Measurements from ENCODE around the gene BEND3.

BEND3 gene

DNA sequence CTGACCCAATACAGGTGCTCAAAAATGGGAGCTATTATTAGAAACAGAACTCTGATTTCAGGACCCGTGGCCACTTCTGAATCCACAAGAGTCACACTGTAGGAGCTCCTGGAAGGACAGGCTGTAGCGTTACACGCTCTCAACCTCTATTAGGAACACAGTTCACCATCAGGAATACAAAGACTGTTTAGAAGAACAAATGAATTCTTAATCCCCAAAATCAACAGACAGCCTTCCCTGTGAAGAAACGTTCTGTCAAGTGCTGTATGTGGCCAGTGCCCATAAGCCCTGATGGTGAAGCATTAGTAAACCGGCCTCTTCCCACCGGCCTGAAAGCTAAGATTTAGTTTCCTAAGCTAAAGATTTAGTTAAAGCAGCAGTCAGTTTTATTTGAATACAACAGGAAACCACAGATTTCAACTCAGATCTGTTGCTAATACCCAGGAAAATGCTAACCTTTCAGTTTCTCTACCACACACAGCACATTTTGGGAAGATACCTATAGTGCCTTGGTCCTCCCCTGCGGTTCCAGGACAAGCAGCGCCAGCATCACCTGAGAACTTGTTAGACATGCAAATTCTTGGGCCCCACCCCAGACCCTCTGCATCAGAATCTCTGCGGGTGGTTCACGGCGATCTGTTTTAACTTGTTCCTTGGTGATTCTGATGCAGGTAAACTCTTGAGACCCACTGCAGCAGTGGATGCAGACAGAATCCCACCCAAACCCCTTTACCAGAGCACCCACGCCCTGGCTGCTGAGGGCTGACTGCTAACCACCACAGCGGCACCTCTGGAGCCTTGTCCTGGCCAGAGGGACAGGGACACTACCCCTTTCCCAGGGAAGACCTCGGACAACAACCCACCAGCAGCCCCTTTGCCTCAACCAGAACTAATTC, 53.9 kb downstream of the BEND3 start:
- TF ChIP-seq TAF1 (IDR thresholded peaks at IDR 0.05; ENCODE audit: borderline replicate concordance, insufficient read depth, low read length): no peak

DNA sequence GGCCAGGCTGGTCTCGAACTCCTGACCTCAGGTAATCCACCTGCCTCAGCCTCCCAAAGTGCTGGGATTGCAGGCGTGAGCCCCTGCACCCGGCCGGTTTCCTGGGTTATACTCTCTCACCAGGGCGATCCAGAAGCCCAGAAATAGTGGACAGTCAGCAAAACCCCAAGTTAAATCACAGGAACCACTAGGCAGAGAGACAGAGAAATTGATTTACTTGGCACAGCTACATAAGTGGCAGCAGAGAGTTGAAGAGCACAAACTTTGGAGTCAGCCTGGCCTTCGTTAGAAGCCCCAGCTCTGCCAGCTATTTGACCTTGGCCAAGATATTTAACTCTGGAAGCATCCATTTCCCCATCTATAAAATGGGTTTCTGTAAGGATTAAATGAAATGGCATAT, 54.6 kb downstream of the BEND3 start:
- TF ChIP-seq, protein P1, sequence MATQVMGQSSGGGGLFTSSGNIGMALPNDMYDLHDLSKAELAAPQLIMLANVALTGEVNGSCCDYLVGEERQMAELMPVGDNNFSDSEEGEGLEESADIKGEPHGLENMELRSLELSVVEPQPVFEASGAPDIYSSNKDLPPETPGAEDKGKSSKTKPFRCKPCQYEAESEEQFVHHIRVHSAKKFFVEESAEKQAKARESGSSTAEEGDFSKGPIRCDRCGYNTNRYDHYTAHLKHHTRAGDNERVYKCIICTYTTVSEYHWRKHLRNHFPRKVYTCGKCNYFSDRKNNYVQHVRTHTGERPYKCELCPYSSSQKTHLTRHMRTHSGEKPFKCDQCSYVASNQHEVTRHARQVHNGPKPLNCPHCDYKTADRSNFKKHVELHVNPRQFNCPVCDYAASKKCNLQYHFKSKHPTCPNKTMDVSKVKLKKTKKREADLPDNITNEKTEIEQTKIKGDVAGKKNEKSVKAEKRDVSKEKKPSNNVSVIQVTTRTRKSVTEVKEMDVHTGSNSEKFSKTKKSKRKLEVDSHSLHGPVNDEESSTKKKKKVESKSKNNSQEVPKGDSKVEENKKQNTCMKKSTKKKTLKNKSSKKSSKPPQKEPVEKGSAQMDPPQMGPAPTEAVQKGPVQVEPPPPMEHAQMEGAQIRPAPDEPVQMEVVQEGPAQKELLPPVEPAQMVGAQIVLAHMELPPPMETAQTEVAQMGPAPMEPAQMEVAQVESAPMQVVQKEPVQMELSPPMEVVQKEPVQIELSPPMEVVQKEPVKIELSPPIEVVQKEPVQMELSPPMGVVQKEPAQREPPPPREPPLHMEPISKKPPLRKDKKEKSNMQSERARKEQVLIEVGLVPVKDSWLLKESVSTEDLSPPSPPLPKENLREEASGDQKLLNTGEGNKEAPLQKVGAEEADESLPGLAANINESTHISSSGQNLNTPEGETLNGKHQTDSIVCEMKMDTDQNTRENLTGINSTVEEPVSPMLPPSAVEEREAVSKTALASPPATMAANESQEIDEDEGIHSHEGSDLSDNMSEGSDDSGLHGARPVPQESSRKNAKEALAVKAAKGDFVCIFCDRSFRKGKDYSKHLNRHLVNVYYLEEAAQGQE (IDR thresholded peaks at IDR 0.05; ENCODE audit: insufficient read depth in 1 of 2, low read depth in 2 of 2, low read length in 2 of 2): no peak
- TF ChIP-seq SIN3A (IDR thresholded peaks at IDR 0.05; ENCODE audit: borderline replicate concordance, insufficient read depth, low read length) (no peak), FOXP2 (optimal IDR thresholded peaks at IDR 0.05; ENCODE audit: borderline replicate concordance, extremely low read depth, extremely low read length, insufficient read depth) (no peak), TAF1 (IDR thresholded peaks at IDR 0.05; ENCODE audit: borderline replicate concordance, insufficient read depth, low read length) (no peak), POLR2AphosphoS5 (IDR thresholded peaks at IDR 0.05; ENCODE audit: low read depth, low read length) (no peak)

DNA sequence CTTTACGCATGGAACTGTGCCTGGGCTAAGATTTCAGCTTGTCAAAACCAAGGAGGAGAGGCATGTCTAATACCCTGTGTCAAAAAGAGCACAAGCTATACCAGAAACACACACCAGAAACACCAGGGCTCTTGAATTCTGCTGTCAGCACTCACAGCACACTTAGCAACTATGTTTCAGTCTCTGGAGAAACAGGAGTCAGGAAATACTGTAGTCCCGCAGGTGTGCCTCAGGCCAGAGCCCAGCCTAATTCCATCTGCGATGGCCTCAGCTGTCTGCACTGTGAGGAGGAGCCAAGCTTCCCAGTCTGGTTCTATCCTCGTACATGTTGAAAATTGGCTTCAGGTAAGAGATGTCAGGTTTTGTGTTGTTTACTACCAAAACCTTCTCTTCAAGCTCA, 55.7 kb downstream of the BEND3 start:
- TF ChIP-seq SIN3A (IDR thresholded peaks at IDR 0.05; ENCODE audit: borderline replicate concordance, insufficient read depth, low read length) (no peak), TAF1 (IDR thresholded peaks at IDR 0.05; ENCODE audit: borderline replicate concordance, insufficient read depth, low read length) (no peak), POLR2AphosphoS5 (IDR thresholded peaks at IDR 0.05; ENCODE audit: low read depth, low read length) (no peak), FOXP2 (optimal IDR thresholded peaks at IDR 0.05; ENCODE audit: borderline replicate concordance, extremely low read depth, extremely low read length, insufficient read depth) (no peak)
- TF ChIP-seq, protein P1 (IDR thresholded peaks at IDR 0.05; ENCODE audit: insufficient read depth in 1 of 2, low read depth in 2 of 2, low read length in 2 of 2): no peak

DNA sequence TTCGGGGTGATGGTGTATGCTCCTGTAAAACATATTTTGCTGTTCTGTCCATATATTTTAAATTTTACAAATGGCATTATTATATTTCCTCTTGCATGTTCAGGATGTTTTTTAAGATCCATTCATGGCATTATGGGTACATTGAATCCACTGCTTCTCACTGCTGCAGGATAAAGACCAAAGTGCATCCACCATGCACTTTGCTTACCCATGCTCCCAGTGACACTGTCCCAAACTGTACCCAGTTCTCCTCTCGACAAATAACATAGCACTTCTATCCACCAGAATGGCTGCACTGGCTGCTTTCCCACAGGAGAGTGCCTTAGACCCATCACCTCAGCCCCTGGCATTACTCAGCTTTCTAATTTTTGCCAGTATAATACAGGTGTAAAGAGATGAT, 57.6 kb downstream of the BEND3 start:
- TF ChIP-seq TAF1 (IDR thresholded peaks at IDR 0.05; ENCODE audit: borderline replicate concordance, insufficient read depth, low read length) (no peak), SIN3A (IDR thresholded peaks at IDR 0.05; ENCODE audit: borderline replicate concordance, insufficient read depth, low read length) (no peak), POLR2AphosphoS5 (IDR thresholded peaks at IDR 0.05; ENCODE audit: low read depth, low read length) (no peak)

DNA sequence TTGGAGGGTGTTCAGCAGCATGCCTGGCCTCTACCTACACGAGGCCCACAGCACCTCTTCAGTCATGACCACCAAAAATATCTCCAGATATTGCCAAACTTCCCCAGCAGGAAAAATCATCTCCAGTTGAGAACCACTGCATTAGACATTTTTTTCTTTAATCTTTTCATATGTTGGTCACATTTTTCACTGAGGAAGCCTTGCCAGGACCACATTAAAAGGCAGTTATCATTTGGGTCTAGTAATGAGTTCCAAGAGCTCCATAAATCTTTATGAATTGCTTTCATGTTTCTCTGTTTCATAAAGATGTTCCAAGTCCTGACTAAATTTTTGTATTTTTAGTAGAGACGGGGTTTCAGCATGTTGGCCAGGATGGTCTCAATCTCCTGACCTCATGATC, 58.5 kb downstream of the BEND3 start:
- TF ChIP-seq TAF1 (IDR thresholded peaks at IDR 0.05; ENCODE audit: borderline replicate concordance, insufficient read depth, low read length): no peak
- TF ChIP-seq FOXP2 (optimal IDR thresholded peaks at IDR 0.05; ENCODE audit: borderline replicate concordance, extremely low read depth, extremely low read length, insufficient read depth): no peak
- TF ChIP-seq, protein P1 (IDR thresholded peaks at IDR 0.05; ENCODE audit: insufficient read depth in 1 of 2, low read depth in 2 of 2, low read length in 2 of 2): no peak
- no peak for TF ChIP-seq SIN3A (IDR thresholded peaks at IDR 0.05; ENCODE audit: borderline replicate concordance, insufficient read depth, low read length)

DNA sequence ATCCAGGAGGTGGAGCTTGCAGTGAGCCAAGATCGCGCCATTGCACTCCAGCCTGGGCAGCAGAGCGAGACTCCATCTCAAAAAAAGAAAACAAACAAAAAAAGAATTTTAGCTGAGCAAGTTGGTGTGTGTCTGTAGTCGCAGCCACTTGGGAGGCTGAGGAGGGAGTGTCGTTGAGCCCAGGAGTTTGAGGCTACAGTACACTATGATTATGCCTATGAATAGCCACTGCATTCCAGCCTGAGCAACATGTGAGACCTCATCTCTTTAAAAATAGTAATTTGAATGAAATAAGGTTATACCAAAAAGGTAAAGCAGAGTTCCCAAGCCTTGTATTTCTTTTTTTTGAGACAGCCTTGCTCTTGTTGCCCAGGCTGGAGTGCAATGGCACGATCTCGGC, 67.5 kb downstream of the BEND3 start:
- TF ChIP-seq FOXP2 (optimal IDR thresholded peaks at IDR 0.05; ENCODE audit: borderline replicate concordance, extremely low read depth, extremely low read length, insufficient read depth) (no peak), TAF1 (IDR thresholded peaks at IDR 0.05; ENCODE audit: borderline replicate concordance, insufficient read depth, low read length) (no peak), SIN3A (IDR thresholded peaks at IDR 0.05; ENCODE audit: borderline replicate concordance, insufficient read depth, low read length) (no peak), POLR2AphosphoS5 (IDR thresholded peaks at IDR 0.05; ENCODE audit: low read depth, low read length) (no peak)
- TF ChIP-seq, protein P1 (IDR thresholded peaks at IDR 0.05; ENCODE audit: insufficient read depth in 1 of 2, low read depth in 2 of 2, low read length in 2 of 2): no peak

All from PFSK-1 (cell line).